ENCODE measurements around the gene ZNF441. TPM values are rescaled to one million over a fixed set of nuclear protein-coding genes. Genes with fewer than 3 reads are reported as not detected.

ZNF441 gene
- total and polyA plus RNA-seq, 2 of the 4 experiments (the other 2 are of a cell fraction), result 2.8 to 9.7 TPM

DNA sequence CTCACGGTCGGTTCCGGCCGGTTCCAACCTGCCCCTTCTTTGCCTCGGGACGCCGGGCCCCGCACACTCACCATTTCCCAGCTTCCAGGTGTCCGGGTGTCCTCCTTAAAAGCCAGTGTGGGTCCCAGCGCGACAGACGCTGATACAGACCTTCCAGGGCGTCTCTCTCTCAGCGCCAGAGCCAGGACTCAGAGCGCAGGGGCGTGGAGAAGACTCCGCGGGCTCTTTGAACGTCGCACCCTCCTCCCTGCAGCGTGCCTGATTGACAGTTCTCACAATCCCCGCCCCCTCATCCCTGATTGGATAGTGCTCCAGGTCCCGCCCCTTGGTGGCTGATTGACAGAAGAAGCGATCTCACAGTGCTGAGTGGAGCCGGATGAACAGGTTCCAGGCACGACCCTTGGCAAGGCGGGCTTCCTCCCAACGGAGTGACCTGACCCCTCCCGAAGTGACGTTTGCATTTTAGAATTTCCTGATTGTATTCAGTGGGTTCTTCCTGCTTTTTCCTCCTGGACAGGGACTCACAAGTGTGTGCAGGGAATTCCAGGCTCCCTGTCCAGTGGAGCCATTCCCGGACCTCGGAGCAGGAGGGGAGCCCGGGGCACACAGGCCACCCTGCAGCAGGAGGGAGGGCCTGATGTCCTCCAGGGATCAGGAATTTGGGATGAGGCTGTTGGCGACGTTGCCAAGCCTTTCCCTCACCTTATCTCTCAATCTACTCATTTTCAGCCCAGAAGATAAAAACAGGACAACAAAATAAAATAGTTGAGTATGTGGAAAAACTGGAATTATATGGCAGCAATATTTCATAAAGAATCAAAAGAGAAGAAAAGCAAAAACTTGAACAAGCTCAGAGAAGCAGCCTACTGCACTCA is 27.8 kb upstream of the ZNF441 start, which contains the start of gene ZNF823:
TSS of gene ZNF823 (minus strand) at position 201 of the 875 bp plus-strand sequence. CDS start at position 74, 127 bp downstream.
- ATAC-seq (ENCODE audit: low read depth), result peak; percentile 96
- peak within 1 kb of the TSS; percentile 26; the same call in 1 of the 2 replicates for H2BK120ac ChIP-seq (ENCODE audit: low read depth, low read length)
- H2BK20ac ChIP-seq (ENCODE audit: low read depth, low read length), result no peak within 1 kb of the TSS
- in situ Hi-C loops (cut with MboI; ENCODE audit: low sequenced_read_pairs) (no loop called here), dilution Hi-C loops (cut with HindIII; ENCODE audit: low sequenced_read_pairs, unreplicated experiment) (no loop called here), intact Hi-C loops (cut with micrococcal nuclease) (no loop called here)
- H3K4ac ChIP-seq (ENCODE audit: low read depth, low read length), result peak within 1 kb of the TSS; percentile 71
- H3K18ac ChIP-seq (ENCODE audit: low read depth, low read length), result peak within 1 kb of the TSS; percentile 62; the same call in 1 of the 2 replicates
- H2BK15ac ChIP-seq (ENCODE audit: low read depth, low read length), result no peak within 1 kb of the TSS; the same call in 2 of the 3 replicates
- H3K9me3 ChIP-seq (ENCODE audit: control insufficient read depth, insufficient read depth, low read length), result no peaks in the 10 kb centered on the region
- H3K27me3 ChIP-seq (ENCODE audit: control insufficient read depth, insufficient read depth, low read length), result no peaks in the 10 kb centered on the region
- peak within 1 kb of the TSS; percentile 87 for H3K4me2 ChIP-seq (ENCODE audit: low read depth, low read length)
- peak within 1 kb of the TSS; percentile 62 for H2BK5ac ChIP-seq (ENCODE audit: low read depth, low read length, poor library complexity, severe bottlenecking)
- H3K9me1 ChIP-seq (ENCODE audit: insufficient read depth, low read length), result peaks cover 2% of the 10 kb centered on the region; the same call in 1 of the 2 replicates
- H4K8ac ChIP-seq (ENCODE audit: low read depth in 2 of 2, low read length in 2 of 2), result peak within 1 kb of the TSS; percentile 93 to 95
- peak within 1 kb of the TSS; percentile 83 for H4K91ac ChIP-seq (ENCODE audit: insufficient read depth, low read depth, low read length)
- peak within 1 kb of the TSS; percentile 66 for H3K4me3 ChIP-seq (ENCODE audit: insufficient read depth, low read depth, low read length)
- peak; percentile 66; the same call in 1 of the 2 replicates for TF ChIP-seq BHLHE40 (IDR thresholded peaks at IDR 0.05; ENCODE audit: low read depth, low read length)
- TF ChIP-seq MAZ (IDR thresholded peaks at IDR 0.05; ENCODE audit: borderline replicate concordance, low read depth, low read length), result no peak
- TF ChIP-seq FOS (IDR thresholded peaks at IDR 0.05; ENCODE audit: low read depth, low read length), result 0 out of 2 replicates have a peak, but pooled peaks have one; percentile 8
- peak; percentile 85 for TF ChIP-seq MXI1 (IDR thresholded peaks at IDR 0.05; ENCODE audit: borderline replicate concordance, low read depth, low read length)
- TF ChIP-seq CHD1 (IDR thresholded peaks at IDR 0.05; ENCODE audit: low read depth, low read length), result no peak
- no peaks in the 10 kb centered on the region for H3K36me3 ChIP-seq (ENCODE audit: control insufficient read depth, insufficient read depth, low read length)
- DNase-seq, result peak; percentile 97
- peak within 1 kb of the TSS; percentile 92 for H4K5ac ChIP-seq (ENCODE audit: low read depth, low read length)
- POLR2A ChIA-PET (ENCODE audit: unreplicated experiment), result no interaction called here
- peak within 1 kb of the TSS; percentile 81 for H3K14ac ChIP-seq (replicated peaks; ENCODE audit: low read depth, low read length)
- peak within 1 kb of the TSS; percentile 41; the same call in 1 of the 2 replicates for H2AK5ac ChIP-seq (ENCODE audit: low read depth, low read length)
- H2AK9ac ChIP-seq (replicated peaks; ENCODE audit: low read depth, low read length, poor library complexity), result peak within 1 kb of the TSS; percentile 91
- 1% methylated on average over 17 of the region's 35 CpGs; no CpG with 5 or more reads in 1 of the 2 experiments for WGBS, 2 experiments (ENCODE audit: extremely low coverage in 2 of 2, insufficient read length in 1 of 2)
- no TSS peak for BruUV-seq (replicated peaks)
- peaks cover 0 to 27% of the 10 kb centered on the region in 2 experiments; a peak in 3 of 4 replicates for H3K79me1 ChIP-seq (ENCODE audit: low read depth in 1 of 2, low read length in 2 of 2)
- H3K9ac ChIP-seq (ENCODE audit: low read depth, low read length), result peak within 1 kb of the TSS; percentile 75
- H3K27ac ChIP-seq (ENCODE audit: insufficient read depth, low read length), result peak within 1 kb of the TSS; percentile 89
- H3K4me1 ChIP-seq (ENCODE audit: control insufficient read depth, insufficient read depth, low read length), result peaks cover 7% of the 10 kb centered on the region
- H2AFZ ChIP-seq (replicated peaks; ENCODE audit: low read length, poor library complexity), result peak within 1 kb of the TSS; percentile 97
- H3K56ac ChIP-seq (ENCODE audit: extremely low read depth, insufficient read depth, low read length), result 0 out of 2 replicates have a peak within 1 kb of the TSS, but pooled peaks have one; percentile 59
- no peaks in the 10 kb centered on the region for H4K20me1 ChIP-seq (ENCODE audit: insufficient read depth, low read length)
- CTCF ChIA-PET, result interaction anchor here (1.0 kb wide), 1 partner anchor 39 kb away, joined by 3 read pairs; no protein-coding TSS in a partner anchor
- peak within 1 kb of the TSS; percentile 79 for H3K23ac ChIP-seq (ENCODE audit: low read depth, low read length)
